Testis (tissue), 2 donors: Measurements from ENCODE around the gene BMP4.

Experiments
- CTCF ChIP-seq, 3 experiments: fragments of 450-650 bp in 2 of 3; fragments of 200-600 bp in 1 of 3; sonication (generic) in 1 of 3; IDR thresholded peaks; one replicate each; pipeline ENCODE4 v1.5.1; 2016 to 2019; ENCODE audit warnings: antibody characterized with exemption in 3 of 3, mild to moderate bottlenecking in 2 of 3, moderate library complexity in 1 of 3
- POLR2A ChIP-seq: fragments of 450-650 bp; IDR thresholded peaks from one replicate; pipeline ENCODE4 v1.6.1; 2017; ENCODE audit warnings: antibody characterized with exemption, mild to moderate bottlenecking, moderate library complexity

- no peak for TF ChIP-seq CTCF (IDR thresholded peaks at IDR 0.05)
- no peak for TF ChIP-seq POLR2A
These were observed 7.4 kb downstream of the BMP4 start for GRCh38 chr14:53949201-53949600.
